T-helper 2 cell treated with Interferon-gamma antibody and Interleukin-4, amounts not matched to agents 5 μg/mL and 100 μg/mL, for 36 hours (primary cell): ENCODE results near the gene ATG4C.
"Not testable (repeated sequence)": the region's sequence is repeated elsewhere in the genome, so short reads cannot be mapped to it uniquely, and the experiment has no call there.

Experiments
- DNase-seq: peaks from one replicate; pipeline ENCODE4 v3.0.0; 2021; ENCODE audit warnings: low spot score
- H3K27ac Mint-ChIP-seq: one replicate; pipeline ENCODE4 v1.8.0; 2021; ENCODE audit warnings: mild to moderate bottlenecking, mixed read lengths
- H3K27me3 Mint-ChIP-seq: one replicate; pipeline ENCODE4 v1.8.0; 2021; ENCODE audit warnings: low read depth, mixed read lengths
- H3K36me3 Mint-ChIP-seq: one replicate; pipeline ENCODE4 v1.8.0; 2021; ENCODE audit warnings: low read depth, mixed read lengths
- H3K4me1 Mint-ChIP-seq: one replicate; pipeline ENCODE4 v1.8.0; 2021; ENCODE audit warnings: low read depth, mixed read lengths
- H3K4me3 Mint-ChIP-seq: one replicate; pipeline ENCODE4 v1.8.0; 2022; ENCODE audit warnings: mild to moderate bottlenecking, moderate library complexity, mixed read lengths
- H3K9me3 Mint-ChIP-seq: one replicate; pipeline ENCODE4 v1.8.0; 2021; ENCODE audit warnings: mixed read lengths

ATG4C gene, protein sequence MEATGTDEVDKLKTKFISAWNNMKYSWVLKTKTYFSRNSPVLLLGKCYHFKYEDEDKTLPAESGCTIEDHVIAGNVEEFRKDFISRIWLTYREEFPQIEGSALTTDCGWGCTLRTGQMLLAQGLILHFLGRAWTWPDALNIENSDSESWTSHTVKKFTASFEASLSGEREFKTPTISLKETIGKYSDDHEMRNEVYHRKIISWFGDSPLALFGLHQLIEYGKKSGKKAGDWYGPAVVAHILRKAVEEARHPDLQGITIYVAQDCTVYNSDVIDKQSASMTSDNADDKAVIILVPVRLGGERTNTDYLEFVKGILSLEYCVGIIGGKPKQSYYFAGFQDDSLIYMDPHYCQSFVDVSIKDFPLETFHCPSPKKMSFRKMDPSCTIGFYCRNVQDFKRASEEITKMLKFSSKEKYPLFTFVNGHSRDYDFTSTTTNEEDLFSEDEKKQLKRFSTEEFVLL

DNA sequence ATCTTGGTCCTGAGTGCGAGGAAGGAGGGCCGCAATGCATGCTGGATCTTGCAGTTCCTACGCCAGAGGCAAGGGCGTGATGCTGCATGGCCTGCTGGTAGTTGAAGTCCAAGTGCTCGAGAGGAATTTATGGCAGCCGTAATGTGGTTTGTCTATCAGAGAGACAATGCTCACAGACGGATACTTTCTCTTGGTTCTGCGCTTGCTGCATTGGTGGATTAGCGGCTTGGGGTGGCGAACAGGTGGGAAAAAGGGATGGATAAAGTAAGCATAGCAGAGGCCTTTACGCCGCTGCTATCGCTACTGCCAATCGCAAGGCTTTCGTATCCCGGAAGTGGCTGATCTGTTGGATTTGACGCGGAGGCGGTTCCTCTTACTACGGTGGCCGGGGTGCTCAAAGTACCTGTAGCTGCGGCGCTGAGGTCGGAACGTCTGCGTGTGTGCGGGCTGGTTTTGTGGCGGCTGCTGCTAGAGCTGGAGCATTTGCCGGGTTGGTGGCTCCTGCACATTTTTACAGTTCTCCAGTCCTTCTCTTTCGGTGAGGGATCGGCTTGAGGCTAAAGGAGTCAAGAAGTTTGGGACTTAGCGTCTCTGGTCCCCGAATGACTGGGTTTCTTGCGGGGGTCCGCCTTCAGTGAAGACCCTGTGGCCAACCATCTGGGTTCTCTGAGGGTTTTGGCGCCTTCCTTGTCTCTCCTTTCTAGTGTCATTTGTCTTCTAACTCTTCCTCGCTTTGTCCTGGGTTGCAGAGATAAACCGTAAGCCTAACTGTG lies at the start of gene ATG4C:
Gene ATG4C, plus strand, starts transcription at position 397 of the 773 bp plus-strand sequence. CDS start 19,655 bp downstream, outside the sequence.
- Mint-ChIP-seq H3K4me3 (no peak within 1 kb of the TSS), H3K27ac (no peak within 1 kb of the TSS), H3K27me3 (peaks cover 15% of the 10 kb centered on the region), H3K36me3 (no peaks in the 10 kb centered on the region), H3K9me3 (no peaks in the 10 kb centered on the region), H3K4me1 (peaks cover 8% of the 10 kb centered on the region)
- peak; percentile 92 for DNase-seq

DNA sequence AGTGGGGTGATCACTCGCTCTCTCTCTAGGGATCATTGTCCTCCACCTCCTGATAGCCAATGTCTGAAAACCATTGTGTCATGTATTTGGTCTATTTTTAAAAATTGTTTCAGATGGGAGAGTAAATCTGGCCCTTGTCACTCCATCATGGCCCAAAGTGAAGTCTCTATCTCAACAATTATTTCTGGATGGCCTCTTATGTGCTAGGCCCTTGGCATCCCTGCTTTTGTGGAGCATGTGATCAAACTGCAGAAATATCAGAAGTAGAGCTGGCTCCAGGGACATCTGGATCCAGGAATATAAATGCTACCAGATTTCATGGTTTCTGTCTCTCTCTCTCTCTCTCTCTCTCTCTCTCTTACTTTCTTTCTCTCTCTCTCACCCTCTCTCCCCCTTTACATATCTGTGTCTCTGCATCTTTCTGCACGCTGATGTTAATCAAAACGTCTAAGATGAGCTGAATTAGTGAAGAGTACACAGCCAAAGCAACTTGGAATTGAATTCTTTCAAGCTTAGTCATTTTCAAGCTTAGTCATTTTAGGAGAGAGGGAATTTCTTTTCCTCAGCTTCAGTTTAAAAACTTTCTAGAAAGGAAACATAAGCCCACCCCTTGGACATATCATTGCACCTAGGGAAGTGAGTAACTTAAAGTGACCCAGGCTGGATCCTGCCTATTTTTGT lies 48.3 kb upstream of the ATG4C start:
- H3K4me3 Mint-ChIP-seq, result no peak overlapping the region
- H3K27me3 Mint-ChIP-seq, result peaks cover 10% of the 10 kb centered on the region
- no peaks in the 10 kb centered on the region for H3K36me3 Mint-ChIP-seq
- H3K4me1 Mint-ChIP-seq, result no peaks in the 10 kb centered on the region
- no peak for DNase-seq
- no peaks in the 10 kb centered on the region for H3K9me3 Mint-ChIP-seq
- H3K27ac Mint-ChIP-seq, result no peak overlapping the region

DNA sequence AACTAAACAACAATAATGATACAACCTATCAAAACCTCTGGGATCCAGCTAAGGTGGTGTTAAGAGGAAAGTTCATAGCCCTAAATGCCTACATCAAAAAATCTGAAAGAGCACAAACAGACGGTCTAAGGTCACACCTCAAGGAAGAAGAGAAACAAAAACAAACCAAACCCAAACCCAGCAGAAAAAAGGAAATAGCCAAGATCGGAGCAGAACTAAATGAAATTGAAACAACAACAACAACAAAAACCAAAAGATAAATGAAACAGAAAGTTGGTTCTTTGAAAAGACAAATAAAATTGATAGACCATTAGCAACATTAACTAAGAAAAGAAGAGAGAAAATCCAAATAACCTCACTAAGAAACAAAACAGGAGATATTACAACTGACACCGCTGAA lies 43.2 kb upstream of the ATG4C start:
- H3K4me1 Mint-ChIP-seq, DNase-seq, H3K4me3 Mint-ChIP-seq, H3K9me3 Mint-ChIP-seq, H3K36me3 Mint-ChIP-seq, H3K27ac Mint-ChIP-seq: not testable (repeated sequence)
- H3K27me3 Mint-ChIP-seq, result peaks cover 34% of the 10 kb centered on the region

DNA sequence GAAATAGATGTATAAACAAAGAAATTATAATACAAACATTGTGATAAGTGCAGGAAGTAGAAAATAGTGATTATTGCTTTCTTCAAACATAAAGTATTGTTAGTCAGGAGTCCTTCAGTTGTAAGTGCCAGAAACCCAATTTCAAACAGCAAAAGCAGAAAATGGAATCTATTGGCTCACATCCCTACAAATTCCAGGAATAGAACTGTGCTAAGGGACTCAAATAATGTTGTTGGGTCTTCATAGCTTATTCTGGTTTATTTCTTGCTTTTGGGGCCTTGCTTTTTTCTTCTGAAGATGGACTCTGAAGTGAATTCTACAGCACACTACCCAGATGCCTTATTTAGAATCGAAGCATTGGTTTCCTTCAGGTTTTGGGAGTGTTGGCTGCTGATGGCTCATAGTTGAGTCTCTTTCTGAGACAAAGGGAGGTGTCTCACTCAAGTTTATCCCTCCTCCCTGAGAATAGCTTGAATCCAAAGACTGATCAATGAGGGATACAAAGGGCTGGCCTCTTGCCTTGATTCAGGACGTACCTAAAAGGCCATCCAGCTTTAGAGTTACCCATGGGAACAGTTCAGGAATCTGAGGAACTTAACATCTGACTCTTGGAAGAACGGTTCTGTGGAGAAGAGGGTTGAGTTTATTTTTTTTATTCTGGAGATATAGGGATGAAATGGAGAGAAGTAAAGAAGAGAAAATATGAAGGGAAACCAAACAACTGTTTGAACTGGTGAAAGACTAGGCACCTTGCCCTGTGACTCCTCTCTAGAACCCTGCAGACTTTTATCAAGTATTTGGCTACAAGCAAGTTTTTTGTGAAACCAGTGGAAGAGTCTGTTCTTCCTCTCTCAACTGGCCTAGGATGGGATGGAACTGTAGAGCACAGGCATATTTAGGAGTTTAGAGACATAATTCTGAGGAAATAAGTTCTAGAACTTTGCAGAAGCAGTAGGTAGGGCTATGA lies 39.0 kb upstream of the ATG4C start:
- H3K4me3 Mint-ChIP-seq, result no peak overlapping the region
- no peak for DNase-seq
- no peaks in the 10 kb centered on the region for H3K36me3 Mint-ChIP-seq
- peaks cover 32% of the 10 kb centered on the region for H3K27me3 Mint-ChIP-seq
- no peaks in the 10 kb centered on the region for H3K4me1 Mint-ChIP-seq
- no peaks in the 10 kb centered on the region for H3K9me3 Mint-ChIP-seq
- no peak overlapping the region for H3K27ac Mint-ChIP-seq

DNA sequence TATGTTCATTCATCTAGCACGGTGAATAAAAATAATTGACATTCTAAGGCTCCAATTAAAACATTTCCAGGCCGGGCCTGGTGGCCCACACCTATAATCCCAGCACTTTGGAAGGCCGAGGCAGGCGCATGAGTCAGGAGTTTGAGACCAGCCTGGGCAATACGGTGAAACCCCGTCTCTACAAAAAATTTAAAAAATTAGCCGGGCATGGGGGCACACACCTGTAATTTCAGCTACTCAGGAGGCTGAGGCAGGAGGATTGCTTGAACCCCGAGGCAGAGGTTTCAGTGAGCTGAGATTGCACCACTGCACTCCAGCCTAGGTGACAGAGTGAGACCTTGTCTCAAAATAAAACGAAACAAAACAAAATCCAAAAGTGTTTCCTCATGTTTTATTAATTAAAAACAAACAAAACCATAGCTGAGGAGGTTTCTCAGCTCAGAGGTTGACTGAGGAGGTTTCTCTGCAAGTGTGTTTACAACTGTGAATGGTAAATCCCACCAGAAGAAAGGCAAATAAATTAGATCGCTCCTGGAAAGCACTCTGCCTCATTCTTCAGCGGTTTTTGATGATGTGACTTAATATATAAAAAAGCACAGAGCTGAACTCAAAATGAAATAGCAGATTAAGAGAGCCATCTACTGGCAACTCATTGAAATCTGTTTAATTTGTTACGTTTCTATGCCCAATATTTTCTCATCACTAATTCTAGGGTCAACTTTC lies 37.7 kb upstream of the ATG4C start:
- no peaks in the 10 kb centered on the region for H3K36me3 Mint-ChIP-seq
- no peaks in the 10 kb centered on the region for H3K9me3 Mint-ChIP-seq
- H3K4me3 Mint-ChIP-seq, result no peak overlapping the region
- DNase-seq, result no peak
- no peaks in the 10 kb centered on the region for H3K4me1 Mint-ChIP-seq
- no peak overlapping the region for H3K27ac Mint-ChIP-seq
- peaks cover 25% of the 10 kb centered on the region for H3K27me3 Mint-ChIP-seq

DNA sequence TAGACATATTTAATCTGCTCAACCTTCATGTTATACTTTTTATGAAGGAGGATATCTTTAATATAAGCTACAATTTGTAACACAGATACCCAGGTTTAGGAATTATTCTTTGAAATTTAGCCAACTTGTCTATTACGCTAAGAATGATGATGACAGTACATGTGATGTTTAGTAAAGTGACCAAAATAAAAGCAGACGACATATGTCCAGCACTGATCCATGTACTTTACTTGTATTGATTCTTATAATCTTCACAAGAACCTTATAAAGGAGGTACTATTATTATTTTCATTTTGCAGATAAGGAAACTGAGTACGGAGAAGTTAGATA lies 37.2 kb upstream of the ATG4C start:
- H3K4me1 Mint-ChIP-seq, result no peaks in the 10 kb centered on the region
- no peaks in the 10 kb centered on the region for H3K36me3 Mint-ChIP-seq
- no peak for DNase-seq
- no peak overlapping the region for H3K27ac Mint-ChIP-seq
- H3K27me3 Mint-ChIP-seq, result peaks cover 21% of the 10 kb centered on the region
- H3K9me3 Mint-ChIP-seq, result no peaks in the 10 kb centered on the region
- no peak overlapping the region for H3K4me3 Mint-ChIP-seq

DNA sequence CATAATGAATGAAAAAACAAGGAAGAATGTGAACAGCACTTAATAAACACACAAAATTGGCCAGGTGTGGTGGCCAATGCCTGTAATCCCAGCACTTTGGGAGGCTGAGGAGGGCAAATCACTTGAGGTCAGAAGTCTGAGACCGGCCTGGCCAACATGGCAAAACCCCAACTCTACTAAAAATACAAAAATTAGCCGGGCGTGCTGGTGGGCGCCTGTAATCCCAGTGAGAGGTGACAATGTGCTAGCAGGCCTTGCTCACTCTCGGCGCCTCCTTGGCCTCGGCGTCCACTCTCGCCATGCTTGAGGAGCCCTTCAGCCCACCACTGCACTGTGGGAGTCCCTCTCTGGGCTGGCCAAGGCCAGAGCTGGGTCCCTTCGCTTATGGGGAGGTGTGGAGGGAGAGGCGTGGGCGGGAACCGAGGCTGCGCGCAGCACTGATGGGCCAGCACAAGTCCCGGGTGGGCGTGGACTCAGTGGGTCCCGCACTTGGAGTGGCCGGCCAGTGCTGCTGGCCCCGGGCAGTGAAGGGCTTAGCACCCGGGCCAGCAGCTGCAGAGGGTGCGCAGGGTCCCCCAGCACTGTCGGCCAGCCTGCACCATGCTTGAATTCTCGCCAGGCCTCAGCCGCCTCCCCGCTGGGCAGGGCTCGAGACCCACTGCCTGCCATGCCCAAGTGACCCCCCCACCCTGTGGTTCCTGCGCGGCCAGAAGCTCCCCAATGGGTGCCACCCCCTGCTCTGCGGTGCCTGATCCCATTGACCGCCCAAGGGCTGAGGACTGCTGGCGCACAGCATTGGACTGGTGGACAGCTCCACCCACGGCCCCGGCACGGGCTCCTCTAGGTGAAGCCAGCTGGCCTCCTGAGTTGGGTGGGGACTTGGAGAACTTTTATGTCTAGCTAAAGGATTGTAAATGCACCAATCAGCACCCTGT lies 30.6 kb upstream of the ATG4C start:
- Mint-ChIP-seq H3K4me3 (no peak overlapping the region), H3K36me3 (no peaks in the 10 kb centered on the region), H3K4me1 (no peaks in the 10 kb centered on the region), H3K27ac (no peak overlapping the region), H3K27me3 (peaks cover 6% of the 10 kb centered on the region), H3K9me3 (no peaks in the 10 kb centered on the region)
- no peak for DNase-seq

DNA sequence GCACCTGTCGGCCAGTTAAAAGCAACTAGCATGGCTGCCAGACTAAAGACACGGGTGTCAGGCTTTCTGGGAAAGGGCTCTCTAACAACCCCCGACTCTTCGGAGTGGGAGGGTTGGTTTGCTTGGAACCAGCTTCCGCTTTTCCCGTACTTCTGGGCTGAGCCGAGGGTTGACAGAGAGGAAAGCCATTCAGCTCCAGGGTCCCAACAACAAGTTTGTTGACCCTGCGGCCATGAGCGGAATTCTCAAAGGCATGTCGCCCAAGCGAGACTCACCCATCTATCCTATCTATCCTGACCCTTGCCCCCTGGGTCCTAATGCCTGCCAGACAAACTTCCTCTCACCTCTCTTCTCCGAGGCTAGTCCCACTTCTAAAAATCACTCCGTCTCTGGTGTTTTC lies 29.0 kb upstream of the ATG4C start:
- H3K9me3 Mint-ChIP-seq, DNase-seq, H3K4me1 Mint-ChIP-seq: not testable (repeated sequence)

DNA sequence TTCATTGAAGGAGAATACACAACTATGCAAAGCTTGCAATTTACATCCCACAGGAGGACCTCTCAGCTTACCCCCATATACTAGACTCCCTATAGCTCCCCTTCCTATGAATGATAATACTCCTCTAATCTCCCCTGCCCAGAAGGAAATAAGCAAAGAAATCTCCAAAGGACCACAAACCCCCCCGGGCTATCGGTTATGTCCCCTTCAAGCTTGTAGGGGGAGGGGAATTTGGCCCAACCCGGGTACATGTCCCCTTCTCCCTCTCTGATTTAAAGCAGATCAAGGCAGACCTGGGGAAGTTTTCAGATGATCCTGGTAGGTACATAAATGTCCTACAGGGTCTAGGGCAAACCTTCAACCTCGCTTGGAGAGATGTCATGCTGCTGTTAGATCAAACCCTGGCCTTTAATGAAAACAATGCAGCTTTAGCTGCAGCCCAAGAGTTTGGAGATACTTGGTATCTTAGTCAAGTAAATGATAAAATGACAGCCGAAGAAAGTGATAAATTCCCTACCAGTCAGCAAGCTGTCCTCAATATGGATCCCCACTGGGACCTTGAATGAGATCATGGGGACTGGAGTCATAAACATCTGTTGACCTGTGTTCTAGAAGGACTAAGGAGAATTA lies 27.6 kb upstream of the ATG4C start:
- H3K9me3 Mint-ChIP-seq, DNase-seq, H3K27me3 Mint-ChIP-seq, H3K4me1 Mint-ChIP-seq, H3K27ac Mint-ChIP-seq, H3K4me3 Mint-ChIP-seq, H3K36me3 Mint-ChIP-seq: not testable (repeated sequence)

More for the DNA sequence above, 29.0 kb upstream of the ATG4C start:
- H3K27me3 Mint-ChIP-seq, H3K27ac Mint-ChIP-seq, H3K4me3 Mint-ChIP-seq, H3K36me3 Mint-ChIP-seq: not testable (repeated sequence)

DNA sequence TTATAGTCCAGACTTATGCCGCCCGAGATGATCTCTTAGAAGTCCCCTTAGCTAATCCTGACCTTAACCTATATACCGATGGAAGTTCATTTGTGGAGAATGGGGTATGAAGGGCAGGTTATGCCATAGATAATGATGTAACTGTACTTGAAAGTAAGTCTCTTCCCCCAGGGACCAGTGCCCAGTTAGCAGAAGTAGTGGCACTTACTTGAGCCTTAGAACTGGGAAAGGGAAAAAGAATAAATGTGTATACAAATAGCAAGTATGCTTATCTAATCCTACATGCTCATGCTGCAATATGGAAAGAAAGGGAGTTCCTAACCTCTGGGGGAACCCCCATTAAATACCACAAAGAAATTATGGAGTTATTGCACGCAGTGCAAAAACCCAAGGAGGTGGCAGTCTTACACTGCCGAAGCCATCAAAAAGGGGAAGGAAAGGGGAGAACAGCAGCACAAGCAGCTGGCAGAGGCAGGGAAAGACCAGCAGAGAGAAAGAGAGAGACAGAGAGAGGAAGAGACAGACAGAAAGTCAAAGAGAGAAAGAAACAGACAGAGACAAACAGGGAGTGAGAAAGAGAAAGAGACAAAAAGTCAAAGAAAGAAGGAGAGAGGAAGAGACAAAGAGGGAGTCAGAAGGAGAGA lies 24.6 kb upstream of the ATG4C start:
- not testable (repeated sequence) for H3K27me3 Mint-ChIP-seq, H3K4me3 Mint-ChIP-seq, H3K27ac Mint-ChIP-seq, H3K9me3 Mint-ChIP-seq, H3K36me3 Mint-ChIP-seq, DNase-seq, H3K4me1 Mint-ChIP-seq

DNA sequence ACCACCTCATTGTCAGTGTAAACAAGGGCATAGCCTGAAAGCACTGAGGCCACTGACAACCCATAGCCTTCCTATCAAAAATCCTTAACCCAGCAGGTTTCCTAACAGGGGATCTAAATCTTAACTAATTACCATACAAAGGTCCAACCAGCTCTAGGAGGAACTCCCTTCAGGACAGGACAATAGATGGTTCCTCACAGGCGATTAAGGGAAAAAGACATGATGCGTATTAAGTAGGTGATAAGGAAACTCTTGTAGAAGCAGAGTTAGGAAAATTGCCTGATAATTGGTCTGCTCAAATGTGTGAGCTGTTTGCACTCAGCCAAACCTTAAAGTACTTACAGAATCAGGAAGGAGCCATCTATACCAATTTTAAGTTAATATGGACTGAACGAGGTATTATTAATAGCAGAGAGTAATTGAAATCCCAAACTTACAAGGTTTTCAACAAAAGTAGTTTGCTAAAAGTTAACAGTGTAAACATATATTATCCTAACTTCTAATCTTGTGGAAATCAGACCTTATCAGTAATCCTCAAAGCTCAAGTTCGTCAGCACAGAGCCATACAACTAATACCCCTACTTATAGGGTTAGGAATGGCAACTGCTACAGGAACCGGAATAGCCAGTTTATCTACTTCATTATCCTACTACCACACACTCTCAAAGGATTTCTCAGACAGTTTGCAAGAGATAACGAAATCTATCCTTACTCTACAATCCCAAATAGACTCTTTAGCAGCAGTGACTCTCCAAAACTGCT lies 23.7 kb upstream of the ATG4C start:
- not testable (repeated sequence) for H3K27me3 Mint-ChIP-seq, H3K4me1 Mint-ChIP-seq, H3K36me3 Mint-ChIP-seq, H3K27ac Mint-ChIP-seq, H3K4me3 Mint-ChIP-seq, H3K9me3 Mint-ChIP-seq, DNase-seq
